OCI-LY3 (cell line): Measurements from ENCODE around the gene SCUBE2.
A peak's percentile ranks its signal among the peaks of the same experiment; 100 is the strongest.

Source experiments
- H2AFZ ChIP-seq: fragments of 200-600, 300-600 bp; shearing (Covaris generic); 2 replicates; pipeline ENCODE4 v1.6.0; 2014; ENCODE audit warnings: antibody characterized with exemption, low read depth, low read length
- H3K27ac ChIP-seq: fragments of 200-600, 300-600 bp; sonication (generic); 2 replicates; pipeline ENCODE4 v1.5.1; 2014; ENCODE audit warnings: mild to moderate bottlenecking, low read length, moderate library complexity, mixed read lengths
- H3K27me3 ChIP-seq: fragments of 200-600, 300-600 bp; sonication (generic); 2 replicates; pipeline ENCODE4 v1.6.1; 2014; ENCODE audit warnings: low read depth, low read length, mixed read lengths
- H3K36me3 ChIP-seq: fragments of 200-600, 300-600 bp; sonication (generic); replicated peaks from 2 replicates; pipeline ENCODE3; 2014; ENCODE audit warnings: low read depth, low read length, mixed read lengths
- H3K4me1 ChIP-seq: fragments of 300-600, 200-600 bp; sonication (generic); 2 replicates; pipeline ENCODE4 v1.6.1; 2014; ENCODE audit warnings: low read length, mixed read lengths
- H3K4me2 ChIP-seq: fragments of 200-600, 300-600 bp; sonication (generic); 2 replicates; pipeline ENCODE4 v1.6.1; 2014; ENCODE audit warnings: low read length, mixed read lengths
- H3K4me3 ChIP-seq: fragments of 300-600, 200-600 bp; sonication (generic); 2 replicates; pipeline ENCODE4 v1.5.1; 2014; ENCODE audit warnings: antibody characterized with exemption, mild to moderate bottlenecking, low read length, moderate library complexity
- H3K79me2 ChIP-seq: fragments of 300-600, 200-600 bp; shearing (Covaris generic); 2 replicates; pipeline ENCODE4 v1.6.1; 2014; ENCODE audit warnings: mild to moderate bottlenecking, low read length, mixed read lengths
- H3K9ac ChIP-seq: fragments of 300-600, 200-600 bp; shearing (Covaris generic); 2 replicates; pipeline ENCODE4 v1.6.0; 2014; ENCODE audit warnings: mild to moderate bottlenecking, low read length, moderate library complexity
- H3K9me3 ChIP-seq: fragments of 200-600, 300-600 bp; shearing (Covaris generic); 2 replicates; pipeline ENCODE4 v1.6.1; 2014; ENCODE audit warnings: low read length, mixed read lengths; ENCODE audit not compliant: insufficient read depth
- H4K20me1 ChIP-seq: fragments of 200-600, 300-600 bp; sonication (generic); 2 replicates; pipeline ENCODE4 v1.6.1; 2016; ENCODE audit warnings: low read length, mixed read lengths; ENCODE audit not compliant: insufficient read depth
- CTCF ChIP-seq: fragments of 200-600, 300-600 bp; sonication (generic); IDR thresholded peaks from 2 replicates; pipeline ENCODE4 v1.5.1; 2014; ENCODE audit warnings: antibody characterized with exemption, low read length, low read depth
- EZH2phosphoT487 ChIP-seq: fragments of 200-600 bp; shearing (Covaris generic); IDR thresholded peaks from 2 replicates; pipeline ENCODE4 v1.6.1; 2018; ENCODE audit warnings: antibody characterized with exemption, mixed run types, low read depth

The SCUBE2 gene

GRCh38 chr11:9125185-9125886 is 33.9 kb upstream of the SCUBE2 start:
- Histone ChIP-seq H3K36me3 (no peaks in the 10 kb centered on the region), H3K79me2 (no peaks in the 10 kb centered on the region), H3K4me1 (peaks cover 17% of the 10 kb centered on the region), H4K20me1 (no peaks in the 10 kb centered on the region), H3K27me3 (no peaks in the 10 kb centered on the region), H3K27ac (no peak overlapping the region), H3K9ac (no peak overlapping the region), H2AFZ (no peak overlapping the region), H3K9me3 (no peaks in the 10 kb centered on the region), H3K4me2 (no peak overlapping the region), H3K4me3 (no peak overlapping the region)
- TF ChIP-seq CTCF: no peak
- TF ChIP-seq EZH2phosphoT487: no peak

GRCh38 chr11:9123595-9124304 is 32.4 kb upstream of the SCUBE2 start:
- Histone ChIP-seq H3K9me3 (no peaks in the 10 kb centered on the region), H3K27ac (no peak overlapping the region), H3K4me3 (no peak overlapping the region), H3K9ac (no peak overlapping the region), H4K20me1 (no peaks in the 10 kb centered on the region), H3K4me1 (peaks cover 10% of the 10 kb centered on the region), H3K36me3 (no peaks in the 10 kb centered on the region), H2AFZ (no peak overlapping the region), H3K27me3 (no peaks in the 10 kb centered on the region), H3K79me2 (no peaks in the 10 kb centered on the region), H3K4me2 (no peak overlapping the region)
- no peak for TF ChIP-seq CTCF
- no peak for TF ChIP-seq EZH2phosphoT487

- H3K27ac ChIP-seq: no peak overlapping the region
- no peaks in the 10 kb centered on the region for H3K27me3 ChIP-seq
- no peaks in the 10 kb centered on the region for H3K36me3 ChIP-seq
- H3K9ac ChIP-seq: no peak overlapping the region
- TF ChIP-seq EZH2phosphoT487: no peak
- no peaks in the 10 kb centered on the region for H3K9me3 ChIP-seq
- no peaks in the 10 kb centered on the region for H4K20me1 ChIP-seq
- peaks cover 10% of the 10 kb centered on the region for H3K4me1 ChIP-seq
- no peak overlapping the region for H3K4me2 ChIP-seq
- H2AFZ ChIP-seq: no peak overlapping the region
- H3K4me3 ChIP-seq: no peak overlapping the region
- no peaks in the 10 kb centered on the region for H3K79me2 ChIP-seq
These were observed 30.0 kb upstream of the SCUBE2 start for GRCh38 chr11:9121469-9121796.

- Histone ChIP-seq H3K27me3 (no peaks in the 10 kb centered on the region), H2AFZ (no peak overlapping the region), H4K20me1 (no peaks in the 10 kb centered on the region), H3K9ac (no peak overlapping the region), H3K27ac (no peak overlapping the region), H3K4me2 (no peak overlapping the region), H3K36me3 (no peaks in the 10 kb centered on the region), H3K9me3 (no peaks in the 10 kb centered on the region), H3K79me2 (no peaks in the 10 kb centered on the region), H3K4me3 (no peak overlapping the region), H3K4me1 (peaks cover 10% of the 10 kb centered on the region)
- TF ChIP-seq CTCF (peak; percentile 19; the same call in 1 of the 2 replicates), EZH2phosphoT487 (no peak)
These were observed 29.5 kb upstream of the SCUBE2 start for GRCh38 chr11:9120664-9121468.
